Measurements from ENCODE around the gene TPX2. TPM values are rescaled to one million over a fixed set of nuclear protein-coding genes. Genes with fewer than 3 reads are reported as not detected.
"Not testable (repeated sequence)": the region's sequence is repeated elsewhere in the genome, so short reads cannot be mapped to it uniquely, and the experiment has no call there.

TPX2 gene
- total RNA-seq, 2 donors from 2014 or later, result 122 to 142 TPM

DNA sequence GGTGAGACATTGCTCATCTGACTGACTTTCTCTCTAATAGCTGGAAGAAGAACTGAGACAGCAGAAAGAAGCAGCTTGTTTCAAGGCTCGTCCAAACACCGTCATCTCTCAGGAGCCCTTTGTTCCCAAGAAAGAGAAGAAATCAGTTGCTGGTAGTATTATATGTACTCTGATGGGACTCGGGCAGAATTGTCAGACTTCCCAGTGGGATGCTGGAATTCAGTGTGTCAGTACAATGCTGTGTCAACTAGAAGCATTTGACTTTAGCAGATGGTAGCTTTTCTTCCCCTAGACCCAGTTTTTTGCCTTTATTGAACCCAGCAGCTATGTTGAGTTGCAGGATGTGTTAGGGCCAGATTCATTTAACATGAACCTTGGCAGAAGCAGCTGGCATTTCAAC, 58.3 kb downstream of the TPX2 start:
- H3K27me3 Mint-ChIP-seq, result no peaks in the 10 kb centered on the region
- no peaks in the 10 kb centered on the region for H3K9me3 Mint-ChIP-seq
- no peak overlapping the region for H3K4me3 Mint-ChIP-seq
- no peaks in the 10 kb centered on the region for H3K4me1 Mint-ChIP-seq
- peaks cover 97% of the 10 kb centered on the region for H3K36me3 Mint-ChIP-seq (ENCODE audit: low read depth)
- ATAC-seq (replicated peaks), result no peak
- no peak overlapping the region for H3K27ac Mint-ChIP-seq

DNA sequence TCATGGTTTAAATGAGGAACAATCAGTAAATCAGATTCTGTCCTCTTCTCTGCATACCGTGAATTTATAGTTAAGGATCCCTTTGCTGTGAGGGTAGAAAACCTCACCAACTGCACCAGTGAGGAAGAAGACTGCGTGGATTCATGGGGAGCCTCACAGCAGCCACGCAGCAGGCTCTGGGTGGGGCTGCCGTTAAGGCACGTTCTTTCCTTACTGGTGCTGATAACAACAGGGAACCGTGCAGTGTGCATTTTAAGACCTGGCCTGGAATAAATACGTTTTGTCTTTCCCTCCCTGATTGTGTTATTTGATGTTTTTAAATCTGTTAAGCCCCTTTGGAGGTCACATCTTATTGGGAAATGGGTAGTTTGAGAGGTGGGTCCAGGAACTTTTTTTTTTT, 62.4 kb downstream of the TPX2 start:
- H3K4me1 Mint-ChIP-seq, result peaks cover 14% of the 10 kb centered on the region
- no peaks in the 10 kb centered on the region for H3K9me3 Mint-ChIP-seq
- H3K4me3 Mint-ChIP-seq, result no peak overlapping the region
- ATAC-seq (replicated peaks), result no peak
- peaks cover 69% of the 10 kb centered on the region for H3K36me3 Mint-ChIP-seq (ENCODE audit: low read depth)
- H3K27me3 Mint-ChIP-seq, result no peaks in the 10 kb centered on the region
- no peak overlapping the region for H3K27ac Mint-ChIP-seq

DNA sequence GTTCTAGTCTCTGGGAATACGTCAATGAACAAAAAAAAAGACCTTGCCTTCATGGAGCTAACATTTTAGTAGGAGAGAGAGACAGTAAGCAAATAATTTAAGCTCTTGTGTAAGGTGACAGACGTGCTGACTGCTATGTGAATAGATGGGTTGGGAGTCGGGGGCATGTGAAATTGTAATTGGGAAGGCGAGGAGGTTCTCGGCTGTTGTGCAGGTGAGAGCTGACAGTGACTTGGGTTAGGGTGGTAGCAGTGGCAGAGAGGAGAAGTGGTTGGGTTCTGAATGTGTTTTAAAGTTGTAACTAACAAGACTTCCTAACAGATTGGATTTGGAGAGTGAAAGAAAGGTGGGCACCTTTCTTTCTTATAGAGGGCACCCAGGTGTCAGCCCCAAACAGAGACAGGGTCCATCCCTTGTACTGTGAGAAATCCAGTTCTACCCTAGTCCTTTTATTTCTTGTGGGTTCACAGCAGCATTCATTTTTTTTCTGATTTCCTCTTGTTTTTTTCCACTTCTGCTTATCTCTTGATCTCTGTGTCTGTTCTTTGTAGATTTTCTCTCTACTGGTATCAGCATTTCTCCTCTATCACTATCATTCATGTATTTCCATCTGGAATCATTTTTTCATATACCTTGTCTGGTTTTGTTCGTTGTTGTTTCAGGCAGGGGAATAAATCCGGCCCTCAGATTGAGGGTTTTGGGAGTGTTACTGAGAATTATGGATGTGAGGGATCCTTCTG, 64.6 kb downstream of the TPX2 start:
- H3K4me1 Mint-ChIP-seq, result peaks cover 14% of the 10 kb centered on the region
- no peak overlapping the region for H3K4me3 Mint-ChIP-seq
- H3K36me3 Mint-ChIP-seq (ENCODE audit: low read depth), result peaks cover 49% of the 10 kb centered on the region
- H3K27me3 Mint-ChIP-seq, result no peaks in the 10 kb centered on the region
- no peak overlapping the region for H3K27ac Mint-ChIP-seq
- no peak for ATAC-seq (replicated peaks)
- H3K9me3 Mint-ChIP-seq, result no peaks in the 10 kb centered on the region

DNA sequence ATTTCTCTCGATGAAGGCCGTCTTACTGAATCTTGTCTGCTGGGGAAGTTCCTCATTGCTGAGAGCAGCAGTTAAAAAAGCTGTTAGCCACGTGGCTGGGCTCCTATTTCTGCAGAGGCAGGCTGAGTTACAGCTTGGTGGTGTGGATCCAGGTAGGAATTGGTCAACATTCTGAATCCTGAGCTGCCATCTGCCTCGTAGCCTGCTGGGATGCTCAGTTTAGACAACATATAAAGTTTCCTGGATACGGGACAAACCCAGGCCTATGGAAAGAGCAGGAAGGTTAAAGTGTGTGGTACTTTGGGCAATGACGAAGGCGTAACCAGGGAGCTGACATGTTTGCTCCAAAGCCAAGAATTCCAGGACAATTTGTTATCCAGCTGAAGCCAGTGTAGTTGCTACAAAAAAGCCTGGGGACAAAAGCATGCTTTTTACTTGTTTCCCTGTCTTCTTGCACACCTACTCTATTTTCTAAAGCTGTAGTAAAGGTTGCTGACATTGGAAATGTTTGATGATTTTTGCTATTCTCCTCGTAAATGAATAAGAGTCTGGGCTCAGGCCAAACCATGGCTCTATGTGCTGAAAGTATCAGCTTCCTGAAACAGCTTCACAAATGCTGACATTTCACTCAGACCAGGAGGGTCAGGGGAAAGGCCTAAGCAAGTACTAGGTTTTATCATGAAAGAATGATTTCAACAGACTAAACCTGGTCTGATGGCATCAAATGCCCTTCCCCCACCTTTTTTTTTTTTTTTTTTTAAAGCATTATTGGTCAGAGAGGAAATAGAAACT, 67.7 kb downstream of the TPX2 start:
- H3K4me3 Mint-ChIP-seq, result no peak overlapping the region
- no peaks in the 10 kb centered on the region for H3K27me3 Mint-ChIP-seq
- no peak overlapping the region for H3K27ac Mint-ChIP-seq

DNA sequence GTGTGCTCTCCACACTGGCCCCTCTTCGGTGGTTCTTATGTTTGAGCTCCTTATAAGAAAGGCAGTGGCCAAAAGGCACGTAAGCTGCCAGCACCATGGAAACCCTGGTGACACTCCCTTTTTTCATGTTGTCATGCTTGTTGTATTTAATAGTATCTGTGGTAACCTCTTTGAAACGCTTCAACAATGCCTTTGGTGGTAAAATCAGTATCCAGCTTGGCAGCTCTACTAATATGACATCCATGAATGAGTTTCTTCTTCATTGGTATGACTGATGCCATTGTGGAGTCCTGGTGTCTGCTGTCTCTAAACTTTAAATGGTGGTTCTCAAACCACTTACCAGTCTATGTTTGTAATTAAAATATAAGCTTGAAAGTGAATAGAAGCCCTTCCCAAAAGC, 69.4 kb downstream of the TPX2 start:
- ATAC-seq (replicated peaks), result no peak
- H3K27me3 Mint-ChIP-seq, result no peaks in the 10 kb centered on the region

More for the DNA sequence above, 67.7 kb downstream of the TPX2 start:
- Mint-ChIP-seq H3K36me3 (ENCODE audit: low read depth) (peaks cover 19% of the 10 kb centered on the region), H3K4me1 (peaks cover 14% of the 10 kb centered on the region), H3K9me3 (no peaks in the 10 kb centered on the region)
- ATAC-seq (replicated peaks), result no peak

DNA sequence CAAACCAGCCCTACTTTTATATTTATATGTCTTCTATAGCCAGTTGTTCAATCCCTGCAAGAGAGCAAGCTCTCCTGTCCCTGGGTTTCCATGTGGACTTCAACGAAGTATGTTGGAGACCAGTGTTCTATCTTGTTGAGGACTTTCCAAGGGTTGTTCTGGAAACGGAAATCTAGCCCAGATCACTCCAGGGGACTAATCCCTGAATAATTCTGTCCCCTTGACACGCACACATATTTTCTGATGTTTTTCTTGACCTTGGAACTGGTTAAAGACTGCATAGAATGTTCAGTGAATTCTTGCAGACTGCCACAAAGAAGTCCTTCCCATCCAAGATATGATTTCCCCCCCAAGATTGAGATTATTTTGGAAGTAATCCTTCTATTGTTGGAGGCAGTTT, 70.6 kb downstream of the TPX2 start:
- Mint-ChIP-seq H3K36me3 (ENCODE audit: low read depth) (peaks cover under 1% of the 10 kb centered on the region), H3K27me3 (no peaks in the 10 kb centered on the region), H3K9me3 (no peaks in the 10 kb centered on the region), H3K4me3 (no peak overlapping the region), H3K27ac (no peak overlapping the region), H3K4me1 (no peaks in the 10 kb centered on the region)
- ATAC-seq (replicated peaks), result no peak

More for the DNA sequence above, 69.4 kb downstream of the TPX2 start:
- Mint-ChIP-seq H3K4me1 (peaks cover 10% of the 10 kb centered on the region), H3K4me3 (no peak overlapping the region), H3K9me3 (no peaks in the 10 kb centered on the region), H3K27ac (no peak overlapping the region), H3K36me3 (ENCODE audit: low read depth) (peaks cover 8% of the 10 kb centered on the region)

DNA sequence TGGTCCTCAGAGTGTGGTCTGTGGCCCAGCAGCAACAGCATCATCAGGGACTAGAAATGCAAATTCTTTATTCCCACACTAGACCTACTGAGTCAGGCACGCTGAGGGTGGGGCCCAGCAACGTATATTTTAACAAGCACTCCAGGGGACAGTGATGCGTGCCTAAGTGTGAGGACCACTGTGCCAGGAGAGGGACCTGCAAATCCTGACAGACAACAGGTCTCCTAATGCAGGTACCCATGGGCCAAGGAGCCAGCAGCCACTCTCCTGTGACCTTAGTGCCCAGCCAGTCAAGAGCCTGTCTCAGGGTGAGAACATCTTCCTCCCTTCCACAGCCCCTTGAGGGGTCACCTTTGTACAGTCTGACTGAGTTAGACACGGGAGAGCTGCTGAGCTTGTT, 72.1 kb downstream of the TPX2 start:
- Mint-ChIP-seq H3K27ac (no peak overlapping the region), H3K9me3 (no peaks in the 10 kb centered on the region), H3K4me1 (no peaks in the 10 kb centered on the region), H3K4me3 (no peak overlapping the region), H3K36me3 (ENCODE audit: low read depth) (no peaks in the 10 kb centered on the region), H3K27me3 (no peaks in the 10 kb centered on the region)
- ATAC-seq (replicated peaks), result no peak

DNA sequence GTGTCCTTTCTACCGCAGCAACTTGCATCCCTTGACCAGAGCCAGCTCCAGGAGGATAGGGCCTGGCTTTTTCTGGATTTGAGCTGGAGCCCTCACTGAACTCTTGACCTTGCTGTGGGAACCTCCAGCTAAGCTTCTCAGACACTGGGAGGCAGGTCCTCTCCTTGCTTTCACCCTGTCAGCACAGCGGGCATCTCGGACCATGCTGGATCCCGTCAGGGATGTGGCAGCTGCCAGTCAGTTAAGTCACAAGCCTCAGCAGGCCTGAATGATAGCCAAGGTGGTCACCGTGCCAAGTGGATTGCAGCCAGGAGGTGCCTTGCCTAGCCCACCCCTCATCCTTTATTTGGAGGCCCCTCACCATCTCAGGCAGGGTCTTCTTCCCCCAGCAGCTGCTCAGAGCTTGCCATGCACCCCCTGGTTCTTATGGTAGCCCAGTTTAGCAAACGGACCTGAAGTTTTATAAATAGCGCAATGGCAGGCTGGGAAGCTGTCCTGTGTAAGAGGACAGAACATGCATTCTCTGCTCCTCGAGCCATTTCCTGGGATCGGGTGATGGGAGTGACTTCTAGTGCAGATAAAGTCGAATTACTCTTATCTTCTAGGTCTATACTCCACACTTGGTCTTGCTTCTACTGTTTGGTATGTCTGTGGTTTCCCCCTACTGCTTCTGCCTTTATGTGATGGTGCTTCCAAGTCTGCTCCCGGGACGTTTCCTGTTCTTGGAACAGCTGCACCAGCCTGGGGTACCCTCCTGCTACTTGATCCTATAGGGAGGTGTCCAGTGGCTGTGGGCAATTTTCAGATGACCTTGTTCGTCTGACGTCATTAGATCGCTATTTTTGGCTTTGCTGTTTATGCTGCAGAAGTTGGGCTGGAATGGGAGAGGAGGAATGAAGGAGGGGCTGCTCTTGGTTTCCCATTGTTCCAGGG, 73.0 kb downstream of the TPX2 start:
- Mint-ChIP-seq H3K27me3 (no peaks in the 10 kb centered on the region), H3K27ac (no peak overlapping the region), H3K4me3 (no peak overlapping the region), H3K9me3 (no peaks in the 10 kb centered on the region), H3K36me3 (ENCODE audit: low read depth) (no peaks in the 10 kb centered on the region), H3K4me1 (no peaks in the 10 kb centered on the region)
- no peak for ATAC-seq (replicated peaks)

DNA sequence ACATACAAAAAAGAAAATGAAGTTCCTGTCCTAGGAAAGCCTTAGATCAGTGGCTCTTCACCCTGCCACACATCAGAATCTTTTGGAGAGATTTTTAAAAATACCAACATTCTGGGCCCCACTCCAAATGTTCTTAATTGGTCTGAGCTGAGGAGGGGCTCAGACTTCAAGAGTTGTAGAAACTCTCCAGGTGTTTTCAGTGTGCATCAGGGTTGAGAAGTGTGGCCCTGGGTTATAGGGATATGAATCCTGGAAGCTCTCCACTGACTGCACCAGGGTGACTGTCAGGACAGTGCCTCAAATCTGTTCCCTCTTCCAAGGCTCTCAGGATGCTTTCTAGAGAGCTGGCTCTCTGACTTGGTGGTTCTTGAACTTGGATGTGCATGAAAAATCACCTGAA, 74.5 kb downstream of the TPX2 start:
- H3K27me3 Mint-ChIP-seq, result no peaks in the 10 kb centered on the region
- H3K36me3 Mint-ChIP-seq (ENCODE audit: low read depth), result no peaks in the 10 kb centered on the region
- H3K9me3 Mint-ChIP-seq, result no peaks in the 10 kb centered on the region
- ATAC-seq (replicated peaks), result no peak
- no peak overlapping the region for H3K4me3 Mint-ChIP-seq
- H3K4me1 Mint-ChIP-seq, result no peaks in the 10 kb centered on the region
- H3K27ac Mint-ChIP-seq, result no peak overlapping the region

DNA sequence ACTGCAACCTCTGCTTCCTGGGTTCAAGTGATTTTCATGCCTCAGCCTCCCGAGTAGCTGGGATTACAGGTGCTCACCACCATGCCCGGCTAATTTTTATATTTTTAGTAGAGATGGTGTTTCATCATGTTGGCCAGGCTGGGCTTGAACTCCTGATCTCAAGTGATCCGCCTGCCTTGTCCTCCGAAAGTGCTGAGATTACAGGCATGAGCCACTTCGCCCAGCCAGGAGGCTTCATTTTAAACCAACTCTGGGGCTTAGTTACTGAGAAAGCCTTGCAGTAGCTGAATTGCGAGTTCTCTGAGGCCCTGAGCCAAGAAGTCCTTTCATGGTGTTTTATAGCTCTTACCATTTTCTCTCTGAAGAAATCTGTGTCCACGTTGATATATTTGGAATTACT, 75.1 kb downstream of the TPX2 start:
- H3K27ac Mint-ChIP-seq; H3K9me3 Mint-ChIP-seq; ATAC-seq (replicated peaks); H3K4me3 Mint-ChIP-seq; H3K4me1 Mint-ChIP-seq; H3K27me3 Mint-ChIP-seq; H3K36me3 Mint-ChIP-seq (ENCODE audit: low read depth): not testable (repeated sequence)

DNA sequence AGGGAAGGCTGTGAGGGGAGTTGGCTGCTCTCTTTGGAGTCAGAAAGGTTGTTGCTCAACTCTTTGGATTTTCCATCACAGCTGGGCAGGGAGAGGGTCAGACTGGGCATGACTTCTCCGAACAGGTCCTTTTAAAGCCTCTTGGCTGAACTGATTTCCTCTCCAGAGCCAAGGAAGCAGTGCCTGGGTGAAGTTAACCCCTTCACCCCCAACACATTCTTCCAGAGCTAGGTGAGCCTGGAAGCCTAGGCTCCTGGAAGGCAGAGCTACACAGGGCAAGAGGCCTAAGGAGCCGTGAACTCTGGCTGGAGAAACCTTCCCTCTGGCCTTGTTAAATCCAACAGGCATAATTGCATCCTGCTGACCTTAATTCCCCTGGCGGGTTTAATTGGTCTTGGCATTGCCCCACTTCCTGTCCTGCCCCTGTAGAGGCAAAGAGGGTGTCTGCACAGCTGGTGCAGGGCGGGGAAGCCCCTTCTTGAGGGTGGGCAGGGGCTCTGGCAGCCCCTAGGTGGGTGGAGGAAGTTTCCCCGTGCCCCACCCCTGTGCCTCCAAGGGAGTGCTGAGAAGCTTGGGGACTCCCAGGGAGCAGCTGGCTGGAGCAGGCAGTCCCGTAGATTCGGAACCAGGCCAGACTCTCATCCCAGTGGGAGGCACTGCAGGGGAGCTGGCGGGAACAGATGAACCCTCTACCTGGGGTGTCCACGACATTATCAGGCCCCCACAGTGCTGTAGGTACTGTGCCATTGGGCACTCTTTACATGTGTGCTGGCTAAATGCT, 76.5 kb downstream of the TPX2 start:
- Mint-ChIP-seq H3K4me3 (no peak overlapping the region), H3K9me3 (no peaks in the 10 kb centered on the region), H3K36me3 (ENCODE audit: low read depth) (no peaks in the 10 kb centered on the region), H3K27me3 (no peaks in the 10 kb centered on the region), H3K4me1 (no peaks in the 10 kb centered on the region), H3K27ac (no peak overlapping the region)
- ATAC-seq (replicated peaks), result no peak

DNA sequence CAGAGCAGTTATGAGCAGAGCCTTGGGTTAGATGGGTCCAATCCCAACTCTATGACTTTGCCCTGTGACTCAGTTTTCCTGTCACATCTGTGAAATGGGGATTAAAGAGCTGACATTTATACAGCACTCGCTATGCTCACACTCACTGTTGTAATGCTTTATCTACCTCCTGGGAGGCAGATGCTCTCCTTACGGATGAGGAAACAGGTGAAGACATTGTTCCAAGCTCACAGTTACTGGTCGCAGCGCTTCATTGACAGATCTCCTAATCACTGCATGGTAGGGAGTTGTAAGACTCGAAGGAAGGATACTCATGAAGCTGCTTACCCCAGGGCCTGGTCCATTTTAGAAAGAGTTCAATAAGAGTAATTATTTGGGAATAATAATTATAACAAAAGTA, 77.1 kb downstream of the TPX2 start:
- no peak for ATAC-seq (replicated peaks)

DNA sequence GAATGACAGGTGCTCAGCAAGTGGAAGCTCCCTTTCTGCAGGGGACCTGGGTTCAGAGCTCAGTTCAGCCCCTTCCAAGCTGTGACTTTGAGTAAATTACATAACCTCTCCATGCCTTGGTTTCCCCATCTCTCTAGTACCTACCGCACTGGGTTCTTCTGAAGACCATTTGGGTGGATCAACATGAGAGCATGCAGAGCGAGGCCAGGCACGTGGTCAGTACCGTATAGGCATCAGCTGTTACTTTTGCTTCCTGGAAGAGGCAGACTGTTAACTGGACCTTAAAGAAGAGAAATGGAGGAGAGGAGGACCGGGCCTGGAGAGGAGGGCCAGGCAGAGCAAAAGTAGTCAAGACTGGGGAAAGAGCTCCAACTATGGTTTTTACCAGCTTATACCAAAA, 78.4 kb downstream of the TPX2 start:
- Mint-ChIP-seq H3K9me3 (no peaks in the 10 kb centered on the region), H3K27ac (no peak overlapping the region), H3K4me3 (no peak overlapping the region), H3K36me3 (ENCODE audit: low read depth) (no peaks in the 10 kb centered on the region), H3K27me3 (no peaks in the 10 kb centered on the region), H3K4me1 (no peaks in the 10 kb centered on the region)
- ATAC-seq (replicated peaks), result no peak

More for the DNA sequence above, 77.1 kb downstream of the TPX2 start:
- Mint-ChIP-seq H3K27ac (no peak overlapping the region), H3K4me1 (no peaks in the 10 kb centered on the region), H3K27me3 (no peaks in the 10 kb centered on the region), H3K9me3 (no peaks in the 10 kb centered on the region), H3K36me3 (ENCODE audit: low read depth) (no peaks in the 10 kb centered on the region), H3K4me3 (no peak overlapping the region)

DNA sequence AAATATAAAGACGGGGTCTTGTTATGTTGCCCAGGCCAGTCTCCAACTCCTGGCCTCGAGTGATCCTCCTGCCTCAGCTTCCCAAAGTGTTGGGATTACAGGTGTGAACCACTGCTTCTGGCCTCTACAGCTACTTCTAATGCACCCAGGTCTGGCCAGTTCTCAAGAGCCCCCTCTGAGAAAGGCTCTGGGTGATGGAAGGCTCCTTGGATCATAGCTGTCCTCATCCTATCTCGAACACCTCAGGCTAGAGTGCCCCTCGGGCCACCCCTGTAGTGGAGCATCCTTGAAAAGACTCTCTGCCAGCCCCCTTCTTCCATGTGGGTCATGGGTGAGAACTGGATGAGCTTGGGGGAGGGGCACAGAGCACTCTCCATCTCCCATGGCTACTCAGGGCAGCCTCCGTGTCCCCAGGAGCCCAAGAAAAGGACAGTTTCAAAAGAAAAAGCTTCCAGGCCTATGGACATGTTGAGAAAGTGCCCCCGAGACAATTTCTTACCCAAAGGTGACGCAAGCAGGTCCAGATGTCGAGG, 79.4 kb downstream of the TPX2 start:
- ATAC-seq (replicated peaks), result no peak
- Mint-ChIP-seq H3K4me1 (no peaks in the 10 kb centered on the region), H3K4me3 (no peak overlapping the region), H3K27ac (no peak overlapping the region), H3K36me3 (ENCODE audit: low read depth) (no peaks in the 10 kb centered on the region), H3K27me3 (no peaks in the 10 kb centered on the region), H3K9me3 (no peaks in the 10 kb centered on the region)
